Hematopoietic multipotent progenitor cell treated with erythropoietin and hydrocortisone succinate and interleukin-3 and kit ligand, for 6 days (in vitro differentiated cells): ENCODE results near the gene PAQR7.

Source experiments
- DNase-seq: peaks from one replicate; pipeline ENCODE4 v3.0.0-alpha.2; 2015

Gene PAQR7

DNA sequence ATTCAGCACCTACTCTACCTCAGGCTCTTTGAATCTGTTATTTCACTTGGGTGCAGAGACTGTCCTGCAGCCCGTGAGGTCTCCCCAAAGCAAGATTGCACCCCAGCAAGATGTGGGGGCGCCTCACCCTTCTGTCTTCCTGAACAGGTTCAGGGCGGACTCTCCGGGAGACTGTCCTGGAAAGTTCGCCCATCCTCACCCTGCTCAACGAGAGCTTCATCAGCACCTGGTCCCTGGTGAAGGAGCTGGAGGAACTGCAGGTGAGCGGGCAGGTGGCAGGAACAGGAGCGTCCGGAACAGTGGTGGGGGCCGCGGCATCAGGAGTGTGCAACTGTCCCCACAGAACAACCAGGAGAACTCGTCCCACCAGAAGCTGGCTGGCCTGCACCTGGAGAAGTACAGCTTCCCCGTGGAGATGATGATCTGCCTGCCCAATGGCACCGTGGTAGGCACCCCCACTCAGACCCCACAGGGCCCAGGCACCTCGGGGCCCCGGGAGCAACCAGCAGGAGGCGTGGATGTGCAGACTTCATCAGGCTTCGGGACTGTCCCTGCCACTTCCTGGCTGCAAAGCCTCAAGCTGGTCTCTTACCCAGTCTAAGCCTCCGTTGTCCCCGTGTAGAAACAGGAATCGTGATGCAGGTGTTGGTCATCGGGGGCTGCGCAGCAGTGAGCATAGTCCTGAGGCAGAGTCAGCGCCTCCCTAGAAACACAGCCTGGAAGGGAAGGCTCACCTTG, 61.6 kb downstream of the PAQR7 start:
- DNase-seq: no peak

DNA sequence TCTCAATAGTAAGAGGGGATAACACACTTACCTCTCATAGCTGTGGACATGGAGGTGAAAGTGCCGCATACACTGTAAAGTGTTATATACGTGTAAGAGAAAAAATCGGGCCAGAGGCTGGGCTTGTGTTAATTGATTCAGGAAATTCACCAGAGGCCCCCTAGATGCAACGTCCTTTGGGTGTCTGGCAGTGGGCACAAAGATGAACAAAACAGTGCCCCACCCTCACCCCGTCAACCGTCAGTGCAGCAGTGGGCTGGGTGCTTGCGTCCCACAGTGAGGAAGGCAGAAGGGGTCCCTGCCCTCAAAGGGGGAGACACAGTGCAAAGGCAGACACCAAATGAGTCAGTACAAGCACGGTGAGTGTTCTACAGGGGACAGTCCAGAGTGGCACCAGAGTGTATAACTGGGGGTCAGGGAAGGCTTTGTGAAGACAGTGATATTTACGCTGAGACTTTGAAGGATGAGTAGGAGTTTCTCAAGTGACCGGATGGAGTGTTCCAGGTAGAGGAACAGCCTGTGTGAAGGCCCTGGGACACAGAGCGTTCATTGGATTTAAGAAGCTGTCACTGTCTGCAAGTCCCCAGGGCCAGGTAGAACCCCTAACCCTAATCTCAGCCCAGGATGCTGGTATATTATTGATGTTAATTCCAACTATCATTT, 62.3 kb downstream of the PAQR7 start:
- no peak for DNase-seq
